Adrenal gland (tissue), 5 donors: ENCODE measurements around the gene TRAF3.

ENCODE experiments used
- POLR2A ChIP-seq, 2 donors: fragments of 450-650 bp; IDR thresholded peaks; one replicate each; pipeline ENCODE4 v1.6.1; 2017; ENCODE audit warnings: antibody characterized with exemption in 2 of 2, mild to moderate bottlenecking in 2 of 2, moderate library complexity in 1 of 2
- TF ChIP-seq, protein P1 (sequence below), 6 experiments: fragments of 450-650 bp in 4 of 6; fragments of 200-600 bp in 2 of 6; sonication (generic) in 1 of 6; IDR thresholded peaks; 1 replicate in 5 of 6; 2 replicates in 1 of 6; pipeline versions ENCODE4 v1.5.1 to v1.8.0; 2016 to 2021; ENCODE audit warnings: antibody characterized with exemption in 6 of 6, mild to moderate bottlenecking in 2 of 6, moderate library complexity in 1 of 6
- donor health status: DM: no; HTN: no; CAD: no.

DNA sequence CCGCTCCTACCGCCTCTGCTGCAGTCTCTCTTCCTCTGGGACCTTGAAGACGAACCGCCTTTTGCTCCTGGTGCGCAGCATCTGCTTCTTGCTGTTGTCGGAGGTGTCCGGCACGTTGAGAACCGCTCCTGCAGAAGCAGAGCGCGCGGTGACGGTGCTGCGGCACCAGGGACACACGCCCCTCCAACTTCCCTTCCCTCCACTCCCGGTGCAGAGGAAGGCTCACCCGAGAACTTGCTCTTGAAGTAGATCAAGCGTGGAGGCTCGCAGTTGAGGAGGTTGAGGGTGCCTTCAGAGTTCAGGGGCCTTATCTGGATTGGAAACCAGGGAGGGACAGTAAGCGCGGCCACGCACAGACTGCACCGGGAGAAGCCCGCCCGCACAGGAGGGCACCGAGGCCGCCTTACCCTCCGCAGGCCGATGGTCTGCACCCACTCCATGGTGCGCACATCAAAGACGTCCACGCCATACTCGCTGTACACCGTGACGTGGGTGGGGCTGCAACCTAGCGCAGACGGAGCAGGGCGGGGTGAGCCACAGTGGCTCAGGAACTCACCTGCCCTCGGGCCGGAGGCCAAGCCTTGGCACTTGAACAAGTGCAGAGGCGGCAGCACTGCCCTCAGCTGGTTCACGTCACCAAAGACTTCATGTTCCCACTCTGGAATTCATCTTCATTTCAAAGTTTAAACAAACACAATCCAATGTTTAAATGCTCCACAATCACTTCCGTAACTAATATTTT is 162.7 kb downstream of the TRAF3 start:
- TF ChIP-seq POLR2A (IDR thresholded peaks at IDR 0.05), result no peak
- TF ChIP-seq, protein P1, sequence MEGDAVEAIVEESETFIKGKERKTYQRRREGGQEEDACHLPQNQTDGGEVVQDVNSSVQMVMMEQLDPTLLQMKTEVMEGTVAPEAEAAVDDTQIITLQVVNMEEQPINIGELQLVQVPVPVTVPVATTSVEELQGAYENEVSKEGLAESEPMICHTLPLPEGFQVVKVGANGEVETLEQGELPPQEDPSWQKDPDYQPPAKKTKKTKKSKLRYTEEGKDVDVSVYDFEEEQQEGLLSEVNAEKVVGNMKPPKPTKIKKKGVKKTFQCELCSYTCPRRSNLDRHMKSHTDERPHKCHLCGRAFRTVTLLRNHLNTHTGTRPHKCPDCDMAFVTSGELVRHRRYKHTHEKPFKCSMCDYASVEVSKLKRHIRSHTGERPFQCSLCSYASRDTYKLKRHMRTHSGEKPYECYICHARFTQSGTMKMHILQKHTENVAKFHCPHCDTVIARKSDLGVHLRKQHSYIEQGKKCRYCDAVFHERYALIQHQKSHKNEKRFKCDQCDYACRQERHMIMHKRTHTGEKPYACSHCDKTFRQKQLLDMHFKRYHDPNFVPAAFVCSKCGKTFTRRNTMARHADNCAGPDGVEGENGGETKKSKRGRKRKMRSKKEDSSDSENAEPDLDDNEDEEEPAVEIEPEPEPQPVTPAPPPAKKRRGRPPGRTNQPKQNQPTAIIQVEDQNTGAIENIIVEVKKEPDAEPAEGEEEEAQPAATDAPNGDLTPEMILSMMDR (IDR thresholded peaks at IDR 0.05), result no peak
